K562 (cell line): ENCODE results near the gene TMSB15C.

ENCODE experiments used
- BRD9 ChIP-seq: fragments of 450-650 bp; IDR thresholded peaks from 2 replicates; pipeline ENCODE4 v1.6.1; 2018; ENCODE audit warnings: low read depth; ENCODE audit not compliant: partially characterized antibody
- CBX2 ChIP-seq: fragments of 200-600 bp; sonication (generic); IDR thresholded peaks from one replicate; pipeline ENCODE4 v1.6.1; 2012; ENCODE audit warnings: mild to moderate bottlenecking, low read length, inconsistent platforms; ENCODE audit not compliant: insufficient read depth, poor library complexity, severe bottlenecking
- CBX5 ChIP-seq: IDR thresholded peaks from 2 replicates; pipeline ENCODE4 v1.6.1; 2014; ENCODE audit warnings: low read depth, borderline replicate concordance
- FOXP1 ChIP-seq: sonication (generic); formaldehyde crosslinking; IDR thresholded peaks from 2 replicates; pipeline ENCODE4 v1.8.0; 2022; ENCODE audit warnings: mild to moderate bottlenecking, missing genetic modification reagents
- NFYB ChIP-seq: IDR thresholded peaks from 2 replicates; pipeline ENCODE4 v1.6.1; 2011; ENCODE audit warnings: mild to moderate bottlenecking, moderate library complexity; ENCODE audit not compliant: insufficient read length; ENCODE audit errors: extremely low read depth
- POLR2A ChIP-seq: fragments of 450-650 bp; conservative IDR thresholded peaks from 2 replicates; pipeline ENCODE4 v1.6.1; 2016
- POLR2AphosphoS5 ChIP-seq: IDR thresholded peaks from 2 replicates; pipeline ENCODE4 v1.6.1; 2011; ENCODE audit warnings: mild to moderate bottlenecking, low read depth, low read length, moderate library complexity; ENCODE audit not compliant: control insufficient read depth, insufficient read depth
- RBFOX2 ChIP-seq: fragments of 200-400 bp; formaldehyde crosslinking; IDR thresholded peaks from 2 replicates; pipeline ENCODE4 v1.6.1; 2017; ENCODE audit warnings: low read depth, mild to moderate bottlenecking, low read length, moderate library complexity
- TCF7L2 ChIP-seq: fragments of 150-350 bp; IDR thresholded peaks from 2 replicates; pipeline ENCODE4 v1.6.1; 2016; ENCODE audit warnings: low read depth, mild to moderate bottlenecking, low read length, moderate library complexity
- ZNF175 ChIP-seq: fragments of 200-800 bp; sonication (Bioruptor generic); IDR thresholded peaks from 2 replicates; pipeline ENCODE4 v1.6.1; 2016; ENCODE audit warnings: low read depth, mild to moderate bottlenecking, missing genetic modification characterization, missing compliant biosample characterization
- ZNF583 ChIP-seq: fragments of 250-450 bp; sonication (Bioruptor Pico); IDR thresholded peaks from 2 replicates; pipeline ENCODE4 v1.4.0; 2020
- ZNF766 ChIP-seq: fragments of 200-800 bp; sonication (Bioruptor generic); conservative IDR thresholded peaks from 2 replicates; pipeline ENCODE4 v1.6.1; 2016; ENCODE audit warnings: missing genetic modification characterization, missing compliant biosample characterization
- TF ChIP-seq, protein P1 (sequence below): sonication (generic); formaldehyde crosslinking; IDR thresholded peaks from 2 replicates; pipeline ENCODE4 v1.9.0; 2022; ENCODE audit warnings: mild to moderate bottlenecking, missing genetic modification reagents

DNA sequence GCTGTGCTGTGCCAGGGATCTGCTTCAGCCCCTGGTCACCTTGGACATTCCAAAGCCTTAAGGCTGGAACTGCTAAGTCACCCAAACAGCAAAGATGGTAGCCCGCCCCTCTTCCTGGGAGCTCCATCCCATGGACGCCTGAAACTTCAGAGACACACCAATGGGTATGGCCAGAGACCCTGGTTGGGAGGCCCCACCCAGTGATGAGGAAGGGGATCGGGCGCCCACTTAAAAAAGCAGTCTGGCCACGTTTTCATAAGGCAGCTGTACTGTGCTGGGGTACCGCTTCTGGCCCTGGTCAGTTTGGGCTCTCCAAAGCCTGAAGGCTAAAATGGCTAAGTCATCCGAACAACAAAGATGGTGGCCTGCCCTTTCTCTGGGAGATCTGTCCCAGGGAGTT lies 9.4 kb upstream of the TMSB15C start:
- TF ChIP-seq NFYB (no peak), POLR2A (no peak), ZNF583 (no peak), ZNF175 (no peak), FOXP1 (no peak), RBFOX2 (no peak), ZNF766 (CRISPR knock-in tag) (no peak), TCF7L2 (no peak), POLR2AphosphoS5 (no peak), CBX2 (no peak), BRD9 (no peak), CBX5 (no peak)
- TF ChIP-seq, protein P1, sequence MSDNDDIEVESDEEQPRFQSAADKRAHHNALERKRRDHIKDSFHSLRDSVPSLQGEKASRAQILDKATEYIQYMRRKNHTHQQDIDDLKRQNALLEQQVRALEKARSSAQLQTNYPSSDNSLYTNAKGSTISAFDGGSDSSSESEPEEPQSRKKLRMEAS (CRISPR knock-in tag): no peak
